Endothelial cell of hepatic sinusoid (primary cell): ENCODE measurements around the gene TIFAB.

ENCODE experiments used
- in situ Hi-C: cut with HindIII; loops from 2 replicates; pipeline ENCODE4 v1.10.0; 2017; ENCODE audit warnings: low sequenced_read_pairs

Gene TIFAB

DNA sequence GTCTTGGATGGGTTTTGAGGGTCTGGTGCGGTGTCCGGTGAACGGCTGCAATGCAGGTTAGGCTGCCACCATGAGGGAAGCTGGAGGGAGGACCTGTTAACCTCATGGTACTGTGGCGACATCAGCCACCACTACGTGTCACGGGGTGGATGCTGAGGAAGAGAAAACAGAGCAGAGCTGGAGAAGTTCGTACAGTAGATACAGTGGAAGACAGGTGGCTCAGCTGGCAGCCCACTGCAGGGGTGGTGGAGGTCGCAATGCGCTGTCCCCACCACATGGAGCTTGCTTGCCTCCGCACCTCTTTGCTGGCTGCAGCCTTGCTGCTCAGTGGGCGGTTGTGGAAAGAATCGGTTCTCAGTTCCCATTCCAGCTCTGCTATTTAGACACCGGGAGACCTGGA is 7.8 kb downstream of the TIFAB start:
- in situ Hi-C loops: no loop called here

DNA sequence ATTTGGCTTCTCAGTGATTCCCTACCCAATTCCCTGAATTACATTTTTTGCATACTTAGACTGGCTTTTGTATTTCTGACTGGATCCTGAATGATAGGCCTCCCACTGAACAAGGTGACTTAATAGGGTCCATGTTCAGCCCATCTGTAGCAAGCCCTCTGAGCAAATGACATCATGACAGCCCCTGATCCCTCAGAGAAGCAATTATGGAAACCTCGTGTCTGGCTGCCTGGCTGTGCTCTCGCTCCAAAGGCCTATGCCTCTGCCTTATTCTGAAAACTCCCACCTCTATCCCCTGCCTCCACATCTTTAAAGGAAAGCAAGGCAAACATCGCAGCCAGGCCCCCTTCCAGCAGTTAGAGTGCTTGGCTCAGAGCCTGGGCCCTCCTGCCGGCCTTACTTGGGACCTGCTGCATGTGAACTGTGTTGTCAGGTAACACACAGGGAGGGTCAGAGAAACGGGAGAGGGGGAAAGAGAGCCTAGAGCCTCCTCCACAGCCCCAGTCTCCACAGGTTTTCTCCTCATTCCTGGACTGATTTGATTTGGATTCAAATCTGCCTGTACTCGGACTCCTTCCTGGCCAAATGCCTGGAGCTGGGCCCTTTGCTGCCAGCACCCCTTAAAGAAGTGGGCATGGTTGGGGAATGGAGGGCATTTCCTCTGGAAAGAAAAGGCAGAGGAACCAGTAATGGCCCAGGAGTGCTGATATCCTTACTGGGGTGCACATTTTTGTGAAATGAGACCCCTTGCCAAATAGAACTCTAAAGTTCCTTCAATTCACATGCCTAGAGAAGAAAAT is 8.8 kb downstream of the TIFAB start:
- in situ Hi-C loops: no loop called here

DNA sequence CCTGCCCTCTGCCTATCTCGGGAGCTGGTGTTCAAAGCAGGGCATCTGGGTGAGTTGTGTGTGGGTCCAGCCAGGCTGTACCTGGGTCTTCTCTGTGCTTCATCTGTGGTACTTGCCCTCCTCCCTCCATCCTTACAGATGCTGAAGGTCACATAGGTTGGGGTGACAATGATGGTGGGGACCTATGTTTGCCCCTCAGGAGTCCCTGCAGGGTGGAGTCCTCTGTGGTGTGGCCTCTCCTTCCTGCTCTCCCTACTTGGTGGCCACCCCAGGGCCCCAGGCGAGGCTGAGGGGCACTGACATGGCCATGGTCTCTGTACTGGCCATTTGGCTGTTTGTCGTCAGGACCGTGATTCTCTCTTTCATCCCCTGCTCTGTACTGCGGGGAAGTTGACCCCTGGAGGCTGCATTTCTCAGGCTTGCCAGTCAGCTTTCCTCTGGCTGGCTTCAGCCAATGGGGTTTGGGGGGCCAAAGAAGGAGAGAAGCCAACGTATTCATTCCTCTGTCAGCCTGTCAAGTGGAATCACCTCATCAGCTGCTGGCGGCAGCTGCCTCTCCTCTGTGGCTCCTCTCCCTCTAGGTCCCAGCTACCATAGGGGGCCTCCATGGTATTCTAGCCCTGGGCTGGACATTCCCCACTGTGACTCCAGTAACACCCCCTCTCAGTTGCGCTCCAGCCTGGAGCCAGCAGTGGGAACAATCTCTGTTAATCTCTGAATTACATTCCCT is 9.6 kb downstream of the TIFAB start:
- in situ Hi-C loops: no loop called here

DNA sequence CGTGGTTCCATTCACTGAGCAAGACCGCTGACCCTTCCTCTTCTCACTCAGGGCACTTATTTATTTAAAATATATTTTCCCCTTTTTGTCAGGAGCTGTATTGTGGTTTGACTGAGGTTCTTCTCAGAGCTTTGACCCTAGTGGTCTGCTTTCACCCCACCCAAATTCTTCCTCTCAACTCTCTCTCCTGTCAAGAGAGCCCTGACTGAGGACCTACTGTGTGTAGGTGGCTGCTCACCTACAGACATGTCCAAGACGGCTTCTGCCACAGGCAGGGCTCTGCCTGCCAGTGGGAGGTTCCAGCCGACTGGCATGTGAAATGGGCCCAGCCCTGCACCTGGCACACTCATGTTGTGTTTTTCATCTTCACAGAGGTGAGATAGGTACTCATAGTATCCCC is 10.2 kb downstream of the TIFAB start:
- in situ Hi-C loops: no loop called here

DNA sequence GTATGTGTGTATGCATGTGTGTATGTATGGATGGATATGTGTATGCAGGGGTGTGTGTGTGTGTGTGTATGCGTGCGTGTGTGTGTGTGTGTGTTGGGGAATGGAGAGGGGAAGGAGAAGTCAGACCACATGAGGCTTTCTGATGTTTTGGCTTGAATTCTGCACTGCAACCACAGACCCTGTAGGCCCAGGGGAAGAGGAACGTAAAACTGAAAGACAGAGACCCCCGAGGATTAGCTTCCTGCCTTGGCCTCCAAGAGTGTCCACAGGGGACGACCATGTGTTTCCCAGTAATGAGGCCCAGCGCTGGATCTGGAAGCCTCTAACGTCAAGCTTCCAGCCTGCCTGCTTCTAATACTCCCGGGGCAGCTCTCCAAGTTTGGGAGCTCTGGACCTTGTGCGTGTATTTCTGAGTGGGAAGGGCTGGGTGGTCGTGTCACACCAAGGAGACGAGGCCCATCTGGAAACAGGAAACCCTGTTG is 10.8 kb downstream of the TIFAB start:
- in situ Hi-C loops: no loop called here

DNA sequence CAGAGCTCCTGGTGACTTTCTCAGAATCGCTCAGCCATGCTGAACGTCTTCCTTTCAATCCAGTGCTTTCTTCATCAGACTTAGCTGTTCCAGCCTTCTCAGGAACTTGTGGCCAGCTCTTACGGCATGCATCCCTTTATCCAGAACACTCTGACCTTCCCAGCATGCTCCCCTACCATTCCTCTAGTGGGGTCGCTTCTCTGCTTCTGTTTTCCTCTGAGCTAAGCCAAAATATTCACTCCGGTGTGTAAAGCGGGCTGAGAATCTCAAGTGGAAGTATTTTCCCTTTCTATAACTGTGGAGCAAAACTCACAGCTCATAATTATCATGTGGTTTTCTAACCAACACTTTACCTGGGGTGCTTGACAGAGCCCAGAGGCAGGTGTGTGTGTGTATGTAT is 11.2 kb downstream of the TIFAB start:
- in situ Hi-C loops: no loop called here

DNA sequence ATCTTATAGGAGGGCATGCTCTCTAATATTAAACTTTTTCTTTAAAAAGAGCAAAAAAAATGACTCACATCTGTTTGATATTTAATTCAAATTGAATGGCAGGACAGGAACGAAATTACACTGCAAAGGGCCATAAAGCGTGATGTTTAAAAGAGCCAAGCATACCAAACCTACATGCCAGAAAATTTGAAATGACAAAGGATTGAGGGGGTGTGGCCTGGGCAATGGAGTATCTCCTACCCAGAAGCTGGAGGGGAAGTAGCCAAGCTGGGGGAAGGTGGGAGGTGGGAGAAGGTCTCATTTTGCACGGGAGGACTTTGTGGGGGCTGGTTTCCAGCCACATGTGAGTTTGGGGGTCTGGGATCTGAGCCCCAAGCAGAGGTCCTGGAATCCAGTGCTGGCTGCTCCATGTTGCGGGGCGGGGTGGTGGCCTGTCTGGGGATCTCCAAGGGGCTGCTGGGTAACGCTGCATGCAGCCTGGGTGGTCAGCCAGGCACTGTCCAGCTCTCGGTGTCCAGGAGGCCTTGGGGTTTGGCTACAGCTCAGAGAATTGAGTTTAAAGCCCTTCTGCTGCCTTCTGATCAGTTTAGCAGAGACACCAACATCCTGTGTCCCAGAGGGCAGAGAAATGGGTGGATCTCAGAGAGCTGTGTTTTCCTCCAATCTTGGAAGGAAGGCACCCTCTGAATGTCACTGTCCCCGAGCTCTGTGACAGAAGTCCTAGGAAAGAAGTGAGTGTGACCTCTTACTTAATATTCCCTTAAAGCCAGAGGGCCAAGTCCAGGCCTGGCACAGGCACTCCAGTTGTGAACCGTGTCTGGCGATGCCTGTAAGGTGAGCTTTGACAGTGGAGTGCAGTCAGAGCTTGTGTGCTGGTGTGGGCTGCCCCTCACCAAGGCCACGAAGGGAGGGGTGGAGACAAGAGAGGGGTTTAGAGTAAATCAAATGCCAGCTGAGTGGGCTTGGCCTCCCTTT is 12.6 kb downstream of the TIFAB start:
- in situ Hi-C loops: no loop called here

DNA sequence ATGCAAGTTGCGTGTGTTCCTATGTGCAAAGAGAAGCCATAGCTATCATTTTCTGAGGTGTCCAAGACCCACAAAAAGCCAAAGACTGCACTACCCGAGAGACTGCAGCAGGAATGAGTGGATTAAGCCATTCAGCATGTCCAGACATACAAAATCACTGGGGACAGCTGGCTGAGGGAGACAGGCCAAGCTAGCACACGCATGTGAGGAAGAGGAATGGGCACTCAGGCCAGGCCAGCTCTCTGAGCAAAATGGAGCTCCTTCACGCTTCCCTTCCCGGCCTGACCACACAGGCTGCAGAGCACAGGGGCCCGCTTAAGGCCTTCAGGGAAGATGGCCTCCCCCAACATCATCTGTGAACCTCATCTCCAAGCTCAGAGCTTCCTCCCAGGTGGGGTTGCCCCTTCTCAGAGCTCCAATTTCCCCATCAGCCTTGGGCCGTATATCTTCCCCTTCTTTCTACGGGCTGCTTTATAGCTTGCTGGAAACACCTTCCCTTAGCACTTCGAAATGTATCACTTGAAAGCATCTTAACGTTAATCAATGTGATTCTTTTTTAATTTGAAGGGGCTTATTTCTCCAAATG is 13.4 kb downstream of the TIFAB start:
- in situ Hi-C loops: no loop called here

DNA sequence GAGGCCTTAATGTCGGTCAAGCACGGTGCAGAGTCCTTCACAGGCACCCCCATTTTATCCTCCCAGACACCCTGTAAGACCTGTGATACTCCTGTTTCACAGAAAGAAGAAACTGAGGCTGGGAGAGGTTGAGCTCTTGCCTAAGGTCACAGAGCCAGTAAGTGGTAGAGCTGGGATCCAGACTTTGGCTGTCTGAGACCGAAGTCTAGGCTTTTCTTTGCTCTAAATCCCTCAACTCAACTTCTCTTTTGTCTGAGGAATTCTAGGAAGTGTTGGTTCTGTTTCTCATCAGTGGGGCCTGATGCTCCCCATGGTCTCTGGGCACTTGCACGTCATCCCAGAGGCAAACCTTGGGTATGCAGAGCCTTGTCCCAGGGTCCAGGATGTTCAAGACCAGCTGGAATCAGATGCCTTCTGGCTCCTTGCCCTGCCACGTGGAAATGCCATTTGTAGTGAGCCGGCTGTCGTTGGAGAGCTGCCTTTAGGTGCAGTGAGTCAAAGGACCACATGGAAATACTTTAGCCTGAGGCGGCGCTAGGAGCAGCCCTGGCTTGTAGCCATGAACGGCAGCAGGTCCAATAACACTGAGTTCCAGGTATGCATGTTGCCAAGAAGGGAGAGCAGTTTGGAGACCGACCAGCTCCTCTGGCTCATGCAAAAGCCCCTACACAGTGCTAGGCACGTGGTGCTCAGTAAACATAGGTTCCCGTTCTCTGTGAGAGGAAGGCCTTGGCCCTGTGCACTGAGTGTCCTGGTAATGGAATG is 14.2 kb downstream of the TIFAB start:
- in situ Hi-C loops: no loop called here

DNA sequence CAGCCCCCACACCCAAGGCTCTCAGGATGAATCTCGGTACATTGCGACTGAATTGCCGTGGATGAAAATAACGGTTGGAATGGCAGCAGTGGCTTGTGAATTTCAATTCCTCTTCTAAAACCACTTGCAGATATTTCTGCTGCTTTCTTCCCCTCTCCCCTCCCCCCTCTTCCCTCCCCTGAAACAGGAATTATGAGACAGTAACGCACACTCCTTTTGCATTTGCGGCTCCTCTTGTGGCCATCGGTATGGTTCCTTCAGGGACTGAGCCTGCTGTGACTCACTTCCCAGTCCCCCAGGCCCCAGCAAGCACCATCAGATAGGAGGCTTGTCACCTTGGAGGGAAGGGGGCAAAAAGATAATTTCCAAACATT is 14.7 kb downstream of the TIFAB start:
- in situ Hi-C loops: no loop called here

DNA sequence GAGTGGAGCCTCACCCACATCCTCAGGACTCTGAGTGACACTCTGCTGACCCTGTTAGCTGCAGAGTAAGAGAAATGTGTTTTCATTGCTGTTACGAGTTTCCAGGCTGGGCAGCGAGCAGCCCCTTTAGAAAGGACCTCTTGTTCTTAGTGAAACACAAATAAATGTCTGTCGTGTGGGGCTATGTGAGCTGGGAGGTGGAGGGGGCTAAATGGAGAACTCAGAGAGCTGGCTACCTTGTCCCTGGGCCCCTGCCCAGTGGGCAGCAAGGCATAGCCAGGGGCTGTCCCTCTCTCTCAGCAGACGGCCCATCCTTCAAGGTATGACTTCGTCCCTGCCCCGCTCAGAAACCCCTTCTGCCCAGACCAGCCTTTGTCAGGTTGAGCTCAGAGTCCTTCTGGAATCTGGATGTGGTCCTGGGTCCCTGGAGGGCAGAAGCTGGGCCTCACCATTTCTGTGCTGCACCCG is 15.2 kb downstream of the TIFAB start:
- in situ Hi-C loops: no loop called here

DNA sequence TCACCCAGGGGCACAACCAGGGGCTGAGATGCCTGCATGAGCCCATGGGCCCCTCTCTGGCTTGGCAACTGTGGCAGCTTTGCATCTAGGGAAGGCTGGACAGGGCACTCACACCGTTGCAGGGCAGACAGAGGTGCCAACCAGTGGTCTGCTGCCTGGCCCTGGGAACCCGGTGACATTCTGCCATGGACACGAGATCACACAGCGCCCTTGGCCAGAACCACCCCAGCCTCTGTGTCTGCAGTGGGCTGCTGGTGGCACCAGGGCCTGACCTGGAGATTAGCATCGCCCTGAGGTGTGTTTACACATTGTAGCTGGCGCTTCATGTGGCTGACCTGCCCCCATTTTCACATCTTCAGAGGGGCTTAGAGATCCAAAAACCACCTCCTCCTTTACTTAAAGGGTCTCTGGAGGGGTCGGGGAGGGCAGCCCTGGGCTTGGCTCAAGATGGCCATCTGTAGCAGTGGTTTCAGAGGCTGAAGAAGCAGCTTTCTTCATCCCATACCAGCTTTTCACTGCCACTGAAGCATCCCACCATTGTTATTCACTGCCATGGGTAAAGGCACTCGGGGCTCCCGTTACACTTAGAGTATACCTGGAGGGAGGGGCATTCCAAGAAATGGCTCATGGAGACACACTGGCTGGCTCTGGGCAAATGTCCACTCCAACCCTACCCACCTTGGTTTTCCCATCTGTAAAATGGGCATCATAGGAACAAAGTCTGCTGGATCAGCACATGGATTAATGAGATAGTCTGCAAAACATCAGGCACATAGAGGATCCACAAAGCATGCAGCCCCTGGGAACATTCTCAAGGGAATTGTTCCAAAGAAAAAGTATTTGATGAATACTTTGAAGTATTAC is 16.5 kb downstream of the TIFAB start:
- in situ Hi-C loops: no loop called here

DNA sequence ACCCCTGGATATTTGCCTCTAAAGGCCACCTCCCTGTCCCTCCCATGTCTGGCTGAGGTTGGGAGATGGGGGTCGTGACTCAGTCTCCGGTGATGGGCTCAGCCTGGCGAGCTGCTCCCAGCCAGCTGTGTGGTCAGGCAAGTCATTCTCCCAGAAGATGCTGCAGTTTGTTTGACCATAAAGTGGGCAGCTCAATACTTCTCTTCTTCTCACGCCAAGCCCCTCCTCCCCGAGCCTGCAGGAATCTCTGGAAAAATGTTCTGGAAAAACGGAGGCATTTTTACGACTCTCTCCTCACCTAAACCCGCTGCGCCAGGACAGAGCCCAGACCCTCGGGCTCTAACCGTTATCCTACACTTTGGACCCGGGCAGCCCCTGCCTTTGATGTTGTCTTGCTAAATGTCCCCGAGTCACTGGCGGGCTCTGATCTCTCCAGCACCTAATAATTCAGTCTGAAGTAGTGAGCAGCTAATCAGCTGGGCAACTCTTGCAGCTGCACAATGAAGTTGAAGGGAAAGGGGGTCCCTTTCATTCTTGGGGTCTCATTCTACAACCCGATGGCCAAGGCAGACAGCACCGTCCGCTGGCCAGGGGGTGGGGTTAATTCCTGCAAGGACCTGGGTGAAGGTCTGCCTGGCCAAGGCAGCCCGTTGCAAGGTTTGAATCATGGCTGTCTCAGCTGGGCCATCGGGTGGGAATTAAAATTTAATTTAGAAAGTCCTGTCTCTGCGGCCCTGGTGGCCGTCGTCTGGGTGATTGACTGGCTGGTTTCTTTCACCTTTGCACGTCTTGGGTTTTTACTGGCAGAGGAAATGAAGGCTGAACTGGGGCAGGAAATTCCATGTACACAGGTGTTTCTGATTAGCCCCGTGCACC is 17.3 kb downstream of the TIFAB start:
- in situ Hi-C loops: loop anchor here (5.0 kb wide), 1 partner anchor 93 kb away; no protein-coding TSS in a partner anchor

DNA sequence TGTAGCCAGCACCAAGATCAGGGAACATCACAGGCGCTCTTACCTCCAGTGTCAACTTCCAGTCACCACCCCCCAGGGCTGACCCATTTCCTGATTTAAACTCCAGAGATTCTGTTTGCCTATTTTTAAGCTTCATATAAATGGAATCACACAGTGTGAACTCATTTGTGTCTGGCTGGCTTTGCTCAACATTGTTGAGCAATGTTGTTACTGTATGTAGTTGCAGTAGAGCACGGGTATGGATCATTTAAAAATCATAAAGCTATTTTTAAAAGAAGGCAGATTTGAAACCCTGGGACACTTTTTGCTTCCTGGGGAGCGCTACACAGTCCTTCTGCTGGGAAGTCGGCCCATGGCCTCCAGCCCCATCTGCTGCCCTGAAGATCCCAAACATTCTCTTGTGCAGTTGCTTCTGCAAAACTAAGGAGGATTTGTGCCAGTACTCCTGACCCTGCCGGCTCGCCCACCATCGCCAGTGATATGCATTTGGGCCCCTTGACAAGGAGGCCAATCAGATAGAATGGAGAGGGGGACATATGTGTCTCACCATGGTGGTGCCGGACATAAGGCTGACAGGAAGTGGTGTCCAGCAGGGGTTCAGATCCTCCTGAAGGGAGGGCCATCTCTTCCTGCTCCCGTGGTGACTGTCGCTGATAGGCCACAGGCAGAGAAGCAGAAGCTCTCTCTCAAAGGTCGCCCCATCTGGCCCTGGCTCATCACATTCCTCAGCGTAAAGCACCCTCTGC is 18.3 kb downstream of the TIFAB start:
- in situ Hi-C loops: loop anchor here (5.0 kb wide), 1 partner anchor 92 kb away; no protein-coding TSS in a partner anchor

DNA sequence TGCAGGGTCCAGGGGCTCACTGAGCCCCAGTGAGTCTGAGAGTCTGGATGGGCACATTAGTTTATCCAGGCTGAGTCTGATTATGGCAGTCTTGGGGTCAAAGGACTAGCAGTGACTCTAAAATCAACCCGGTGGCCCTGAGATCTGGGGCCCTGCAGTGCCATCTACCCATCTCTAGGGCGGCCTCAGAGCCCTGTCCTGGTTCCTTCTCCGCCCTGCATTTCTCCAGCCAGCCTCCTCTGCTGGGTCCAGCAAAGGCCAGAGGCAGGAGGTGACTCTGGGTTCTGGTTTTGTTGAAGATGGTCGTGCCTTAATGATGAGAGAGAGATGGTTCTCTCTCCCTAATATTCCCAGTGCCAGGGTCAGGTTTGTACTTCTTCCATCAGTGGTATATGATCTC is 20.0 kb downstream of the TIFAB start:
- in situ Hi-C loops: loop anchor here (5.0 kb wide), 1 partner anchor 90 kb away; no protein-coding TSS in a partner anchor

DNA sequence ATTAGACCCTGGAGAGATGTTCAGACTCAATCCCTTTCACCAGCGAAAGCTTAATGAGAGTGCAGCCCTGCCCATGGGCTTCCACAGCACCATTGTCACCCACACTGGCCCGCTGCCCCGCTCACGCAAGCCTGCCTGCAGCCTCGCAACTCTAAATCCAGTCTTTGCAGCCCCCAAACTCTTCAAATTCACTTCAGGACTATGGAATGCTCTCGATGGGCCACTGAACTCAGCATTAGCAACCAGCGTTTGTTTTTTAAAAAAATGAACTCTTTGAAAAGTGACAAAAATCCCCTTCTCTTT is 22.1 kb downstream of the TIFAB start:
- in situ Hi-C loops: loop anchor here (5.0 kb wide), 1 partner anchor 88 kb away; no protein-coding TSS in a partner anchor
